ENCODE measurements around the gene RAB40B.

Gene RAB40B

DNA sequence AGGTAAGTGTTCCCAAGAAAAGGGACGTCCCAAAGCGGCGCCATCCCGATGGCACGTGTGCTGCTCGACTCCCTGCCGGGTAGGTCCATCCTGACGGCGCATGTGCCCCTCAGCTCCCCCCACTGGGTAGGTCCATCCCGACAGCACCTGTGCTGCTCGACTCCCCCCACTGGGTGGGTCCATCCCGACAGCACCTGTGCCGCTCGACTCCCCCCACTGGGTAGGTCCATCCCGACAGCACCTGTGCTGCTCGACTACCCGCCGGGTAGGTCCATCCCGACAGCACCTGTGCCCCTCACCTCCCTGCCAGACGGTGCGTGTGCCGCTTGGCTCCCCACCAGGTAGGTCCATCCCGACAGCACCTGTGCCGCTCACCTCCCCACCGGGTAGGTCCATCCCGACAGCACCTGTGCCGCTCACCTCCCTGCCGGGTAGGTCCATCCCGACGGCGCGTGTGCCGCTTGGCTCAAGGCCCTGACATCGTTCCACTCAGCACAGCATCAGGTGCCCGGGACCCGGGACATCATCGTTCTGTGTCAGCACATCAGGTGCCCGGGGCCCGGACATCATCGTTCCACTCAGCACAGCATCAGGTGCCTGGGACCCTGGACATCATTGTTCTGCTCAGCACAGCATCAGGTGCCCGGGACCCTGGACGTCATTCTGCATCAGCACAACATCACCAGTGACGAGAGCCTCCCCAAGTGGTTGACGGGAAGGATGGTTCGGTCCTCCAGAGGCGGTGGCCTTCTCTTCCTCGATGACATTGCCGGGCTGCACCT lies 31.2 kb upstream of the RAB40B start:
- H3K4me1 ChIP-seq (ENCODE audit: control insufficient read depth, insufficient read depth, low read length), result no peaks in the 10 kb centered on the region
- H3K27me3 ChIP-seq (ENCODE audit: control insufficient read depth, insufficient read depth, low read length), result no peaks in the 10 kb centered on the region
- H3K4me3 ChIP-seq (ENCODE audit: low read length), result no peak overlapping the region
- no peak overlapping the region for H3K9ac ChIP-seq (ENCODE audit: low read length)
- peaks cover 11% of the 10 kb centered on the region for H3K36me3 ChIP-seq (ENCODE audit: control insufficient read depth, insufficient read depth, low read length)
- no peak overlapping the region for H3K27ac ChIP-seq (ENCODE audit: low read depth, low read length)

DNA sequence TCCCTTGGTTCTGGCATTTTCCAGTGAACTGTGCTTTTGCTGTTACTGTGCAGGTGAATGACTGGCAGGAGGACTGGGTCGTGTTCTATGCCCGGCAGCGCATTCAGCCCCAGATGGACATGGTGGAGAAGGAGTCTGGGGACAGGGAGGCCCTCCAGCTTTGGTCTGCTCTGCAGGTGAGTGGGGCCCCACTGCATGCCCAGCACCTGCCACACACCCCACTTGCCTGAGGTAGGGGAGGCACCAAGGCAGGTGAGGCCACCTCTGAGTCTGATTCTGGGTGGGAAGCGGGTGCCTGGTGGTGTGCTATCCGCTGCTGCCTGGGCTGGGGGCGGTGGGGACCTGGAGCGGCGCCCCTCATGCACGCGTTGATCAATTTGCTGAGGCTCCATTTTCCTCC lies 27.9 kb upstream of the RAB40B start:
- Histone ChIP-seq H3K27me3 (ENCODE audit: control insufficient read depth, insufficient read depth, low read length) (no peaks in the 10 kb centered on the region), H3K4me1 (ENCODE audit: control insufficient read depth, insufficient read depth, low read length) (no peaks in the 10 kb centered on the region), H3K9ac (ENCODE audit: low read length) (no peak overlapping the region), H3K36me3 (ENCODE audit: control insufficient read depth, insufficient read depth, low read length) (peaks cover 14% of the 10 kb centered on the region), H3K4me3 (ENCODE audit: low read length) (no peak overlapping the region), H3K27ac (ENCODE audit: low read depth, low read length) (no peak overlapping the region)

DNA sequence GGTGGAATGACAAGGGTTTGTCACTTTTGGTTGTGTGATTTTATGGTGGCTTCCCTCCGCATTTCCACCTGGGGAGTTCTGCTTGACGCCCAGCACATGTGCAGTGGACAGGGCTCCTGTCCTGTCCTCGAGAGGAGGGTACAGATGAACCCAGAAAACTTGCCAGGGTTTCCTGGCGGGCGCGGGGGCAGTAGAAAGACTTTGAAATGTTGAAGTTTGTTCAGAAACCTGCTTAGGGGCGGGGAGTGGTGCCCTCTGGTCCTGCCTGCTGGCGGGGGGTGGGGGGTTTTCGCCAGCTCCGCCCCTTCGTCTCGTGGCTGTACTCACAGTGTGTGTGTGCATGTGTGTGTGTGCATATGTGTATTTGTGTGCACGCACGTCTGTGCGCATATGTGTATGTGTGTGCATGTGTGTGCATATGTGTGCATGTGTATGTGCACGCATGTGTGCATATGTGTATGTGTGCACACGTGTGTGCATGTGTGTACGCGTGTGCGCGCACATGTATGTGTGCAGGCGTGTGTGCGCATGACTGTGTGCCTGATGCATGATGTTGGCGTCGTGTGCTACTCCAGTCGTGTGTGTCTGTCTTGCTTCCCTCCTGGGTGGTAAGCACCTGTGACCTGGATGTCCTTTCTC lies 24.8 kb upstream of the RAB40B start:
- Histone ChIP-seq H3K27me3 (ENCODE audit: control insufficient read depth, insufficient read depth, low read length) (no peaks in the 10 kb centered on the region), H3K36me3 (ENCODE audit: control insufficient read depth, insufficient read depth, low read length) (peaks cover 23% of the 10 kb centered on the region), H3K27ac (ENCODE audit: low read depth, low read length) (no peak overlapping the region), H3K4me1 (ENCODE audit: control insufficient read depth, insufficient read depth, low read length) (no peaks in the 10 kb centered on the region), H3K4me3 (ENCODE audit: low read length) (no peak overlapping the region), H3K9ac (ENCODE audit: low read length) (no peak overlapping the region)

DNA sequence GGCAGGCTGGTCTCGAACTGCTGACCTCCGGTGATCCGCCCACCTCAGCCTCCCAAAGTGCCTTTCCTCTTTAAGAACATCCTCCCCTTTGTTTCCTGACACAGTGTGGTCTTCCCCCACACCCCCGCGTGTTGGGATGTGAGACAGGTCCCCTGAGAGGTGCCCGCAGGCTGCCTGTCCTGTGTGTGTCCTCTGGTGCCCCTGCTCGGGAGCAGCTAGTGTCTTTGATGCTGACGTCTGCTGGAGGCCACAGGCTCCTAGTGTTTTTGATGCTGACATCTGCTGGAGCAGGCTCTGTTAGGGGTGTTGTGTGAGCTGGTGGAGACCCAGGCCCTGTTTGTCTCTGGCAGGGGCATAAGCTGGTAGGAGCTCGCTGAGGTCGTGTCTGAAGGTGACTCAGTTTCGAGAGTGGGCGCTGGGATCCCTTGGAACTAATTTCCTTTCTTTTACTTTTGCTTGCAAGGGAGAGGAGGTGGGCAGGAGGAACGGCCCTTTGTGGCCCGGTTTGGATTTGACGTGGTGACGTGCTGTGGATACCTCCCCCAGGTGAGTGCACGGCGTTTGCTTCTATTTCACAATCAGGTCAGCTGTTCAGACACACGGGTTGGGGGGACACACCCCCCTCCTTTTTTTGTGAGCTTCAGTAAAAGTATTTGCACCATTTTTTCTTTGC lies 24.0 kb upstream of the RAB40B start:
- H3K27me3 ChIP-seq (ENCODE audit: control insufficient read depth, insufficient read depth, low read length), result no peaks in the 10 kb centered on the region
- no peak overlapping the region for H3K27ac ChIP-seq (ENCODE audit: low read depth, low read length)
- H3K4me1 ChIP-seq (ENCODE audit: control insufficient read depth, insufficient read depth, low read length), result peaks cover 6% of the 10 kb centered on the region
- no peak overlapping the region for H3K4me3 ChIP-seq (ENCODE audit: low read length)
- no peak overlapping the region for H3K9ac ChIP-seq (ENCODE audit: low read length)
- peaks cover 24% of the 10 kb centered on the region for H3K36me3 ChIP-seq (ENCODE audit: control insufficient read depth, insufficient read depth, low read length)

DNA sequence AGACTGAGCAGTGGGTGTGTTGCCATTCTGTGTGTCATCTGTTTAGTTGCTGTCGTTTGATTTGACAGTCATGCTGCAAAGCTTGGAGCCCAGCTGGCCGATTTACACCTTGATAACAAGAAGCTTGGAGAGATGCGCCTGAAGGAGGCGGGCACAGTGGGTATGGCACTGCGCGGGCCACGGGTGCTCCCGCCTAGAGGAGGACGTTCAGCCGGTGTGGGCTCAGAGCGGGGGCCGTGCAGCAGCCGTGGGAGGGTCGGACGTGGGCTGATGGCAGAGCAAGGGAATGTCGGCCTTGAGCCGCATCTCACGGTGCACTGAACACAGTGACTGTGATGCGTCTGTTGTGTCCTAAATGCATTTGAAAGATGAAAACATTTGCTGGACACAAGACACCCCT lies 21.7 kb upstream of the RAB40B start:
- peaks cover 13% of the 10 kb centered on the region for H3K36me3 ChIP-seq (ENCODE audit: control insufficient read depth, insufficient read depth, low read length)
- no peak overlapping the region for H3K4me3 ChIP-seq (ENCODE audit: low read length)
- no peaks in the 10 kb centered on the region for H3K27me3 ChIP-seq (ENCODE audit: control insufficient read depth, insufficient read depth, low read length)
- no peak overlapping the region for H3K27ac ChIP-seq (ENCODE audit: low read depth, low read length)
- no peak overlapping the region for H3K9ac ChIP-seq (ENCODE audit: low read length)
- H3K4me1 ChIP-seq (ENCODE audit: control insufficient read depth, insufficient read depth, low read length), result peaks cover 6% of the 10 kb centered on the region

DNA sequence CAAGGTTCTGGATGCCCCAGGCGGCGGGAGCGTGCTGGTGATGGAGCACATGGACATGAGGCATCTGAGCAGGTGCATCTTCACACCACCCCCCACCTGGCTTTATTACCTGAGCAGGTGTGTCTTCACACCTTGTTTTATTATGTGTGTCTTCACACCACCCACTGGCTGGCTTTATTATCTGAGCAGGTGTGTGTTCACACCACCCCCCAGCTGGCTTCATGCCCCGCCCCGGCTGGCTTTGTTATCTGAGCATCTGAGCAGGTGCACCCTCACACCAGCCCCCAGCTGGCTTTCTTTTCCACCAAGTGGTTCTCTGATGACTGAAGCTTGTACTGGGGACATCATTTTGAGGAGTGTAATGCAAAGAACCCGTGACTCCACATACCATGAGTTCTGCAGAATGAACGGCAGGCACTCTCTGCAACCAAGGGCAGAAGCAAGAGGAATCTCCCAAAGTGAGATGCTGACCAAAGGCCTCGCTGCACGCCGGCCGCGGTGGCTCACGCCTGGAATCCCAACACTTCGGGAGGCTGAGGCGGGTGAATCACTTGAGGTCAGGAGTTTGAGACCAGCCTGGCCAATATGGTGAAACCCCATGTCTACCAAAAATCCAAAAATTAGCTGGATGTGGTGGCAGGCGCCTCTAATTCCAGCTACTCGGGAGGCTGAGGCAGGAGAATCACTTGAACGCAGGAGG lies 20.6 kb upstream of the RAB40B start:
- no peak overlapping the region for H3K9ac ChIP-seq (ENCODE audit: low read length)
- peaks cover 6% of the 10 kb centered on the region for H3K4me1 ChIP-seq (ENCODE audit: control insufficient read depth, insufficient read depth, low read length)
- H3K27ac ChIP-seq (ENCODE audit: low read depth, low read length), result no peak overlapping the region
- peaks cover 13% of the 10 kb centered on the region for H3K36me3 ChIP-seq (ENCODE audit: control insufficient read depth, insufficient read depth, low read length)
- H3K27me3 ChIP-seq (ENCODE audit: control insufficient read depth, insufficient read depth, low read length), result no peaks in the 10 kb centered on the region
- H3K4me3 ChIP-seq (ENCODE audit: low read length), result no peak overlapping the region

DNA sequence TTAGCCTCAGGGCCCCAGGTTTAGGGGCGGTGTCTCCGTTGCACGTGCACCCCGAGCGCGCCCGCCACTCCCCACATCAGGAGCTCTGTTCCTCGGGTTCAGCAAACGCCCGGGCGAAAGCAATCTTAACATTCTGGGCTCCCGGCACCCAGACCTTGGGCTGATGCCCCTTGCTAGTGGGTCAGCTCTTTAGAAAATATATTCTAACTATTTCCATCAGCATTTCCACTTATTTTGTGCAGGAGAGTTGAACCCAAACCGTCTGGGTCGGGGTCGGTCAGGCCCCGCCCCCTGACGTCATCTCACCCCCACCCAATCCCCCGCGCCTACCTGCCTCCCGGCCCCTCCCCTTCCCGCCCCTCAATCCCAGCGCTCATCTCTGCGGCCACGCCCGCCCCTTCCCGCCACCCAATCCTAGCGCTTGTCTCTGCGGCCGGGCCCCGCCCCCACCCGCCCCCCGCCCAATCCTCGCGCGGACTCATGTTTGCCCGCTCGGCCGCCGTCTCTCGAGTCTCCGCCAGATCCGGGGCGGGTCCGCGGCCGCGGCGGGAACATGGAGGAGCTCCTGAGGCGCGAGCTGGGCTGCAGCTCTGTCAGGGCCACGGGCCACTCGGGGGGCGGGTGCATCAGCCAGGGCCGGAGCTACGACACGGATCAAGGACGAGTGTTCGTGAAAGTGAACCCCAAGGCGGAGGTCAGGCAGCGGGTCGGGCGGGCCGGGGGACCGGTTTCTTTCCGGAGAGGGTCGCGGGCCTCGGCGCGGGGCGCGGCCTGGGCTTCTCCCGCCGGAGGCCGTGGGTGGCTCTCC lies 17.9 kb upstream of the RAB40B start, which contains the start of gene FN3KRP:
FN3KRP (plus strand) TSS at position 504 of the 808 bp plus-strand sequence; CDS start at position 554, 50 bp downstream.
- Histone ChIP-seq H3K36me3 (ENCODE audit: control insufficient read depth, insufficient read depth, low read length) (peaks cover 9% of the 10 kb centered on the region), H3K4me1 (ENCODE audit: control insufficient read depth, insufficient read depth, low read length) (peaks cover 6% of the 10 kb centered on the region), H3K9ac (ENCODE audit: low read length) (peak within 1 kb of the TSS; percentile 74), H3K4me3 (ENCODE audit: low read length) (peak within 1 kb of the TSS; percentile 77), H3K27me3 (ENCODE audit: control insufficient read depth, insufficient read depth, low read length) (no peaks in the 10 kb centered on the region), H3K27ac (ENCODE audit: low read depth, low read length) (peak within 1 kb of the TSS; percentile 51)

DNA sequence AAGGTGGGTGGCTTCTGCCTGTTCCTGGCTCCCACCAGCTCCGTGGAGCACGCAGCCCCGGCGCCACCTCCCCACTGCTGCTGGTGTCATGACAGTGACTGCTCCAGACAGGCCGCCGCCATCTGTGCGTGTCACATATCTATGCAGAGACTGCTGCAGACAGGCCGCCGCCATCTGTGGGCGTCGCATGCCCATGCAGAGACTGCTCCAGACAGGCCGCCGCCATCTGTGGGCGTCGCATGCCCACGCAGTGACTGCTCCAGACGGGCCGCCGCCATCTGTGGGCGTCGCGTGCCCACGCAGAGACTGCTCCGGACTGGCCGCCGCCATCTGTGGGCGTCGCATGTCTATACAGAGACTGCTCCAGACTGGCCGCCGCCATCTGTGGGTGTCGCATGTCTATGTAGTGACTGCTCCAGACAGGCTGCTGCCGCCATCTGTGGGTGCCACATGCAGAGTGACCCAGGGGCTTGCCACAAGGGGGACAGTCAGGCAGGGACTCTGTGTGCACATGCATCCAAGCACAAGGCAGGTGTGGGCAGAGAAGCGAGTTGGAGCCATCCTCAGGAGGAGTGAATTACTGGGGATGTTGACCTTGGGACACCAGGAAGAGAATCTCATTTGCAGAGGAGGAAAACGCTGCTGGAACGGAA lies 14.7 kb upstream of the RAB40B start:
- Histone ChIP-seq H3K9ac (ENCODE audit: low read length) (no peak overlapping the region), H3K36me3 (ENCODE audit: control insufficient read depth, insufficient read depth, low read length) (no peaks in the 10 kb centered on the region), H3K4me1 (ENCODE audit: control insufficient read depth, insufficient read depth, low read length) (peaks cover 6% of the 10 kb centered on the region), H3K27me3 (ENCODE audit: control insufficient read depth, insufficient read depth, low read length) (no peaks in the 10 kb centered on the region), H3K4me3 (ENCODE audit: low read length) (no peak overlapping the region), H3K27ac (ENCODE audit: low read depth, low read length) (no peak overlapping the region)

DNA sequence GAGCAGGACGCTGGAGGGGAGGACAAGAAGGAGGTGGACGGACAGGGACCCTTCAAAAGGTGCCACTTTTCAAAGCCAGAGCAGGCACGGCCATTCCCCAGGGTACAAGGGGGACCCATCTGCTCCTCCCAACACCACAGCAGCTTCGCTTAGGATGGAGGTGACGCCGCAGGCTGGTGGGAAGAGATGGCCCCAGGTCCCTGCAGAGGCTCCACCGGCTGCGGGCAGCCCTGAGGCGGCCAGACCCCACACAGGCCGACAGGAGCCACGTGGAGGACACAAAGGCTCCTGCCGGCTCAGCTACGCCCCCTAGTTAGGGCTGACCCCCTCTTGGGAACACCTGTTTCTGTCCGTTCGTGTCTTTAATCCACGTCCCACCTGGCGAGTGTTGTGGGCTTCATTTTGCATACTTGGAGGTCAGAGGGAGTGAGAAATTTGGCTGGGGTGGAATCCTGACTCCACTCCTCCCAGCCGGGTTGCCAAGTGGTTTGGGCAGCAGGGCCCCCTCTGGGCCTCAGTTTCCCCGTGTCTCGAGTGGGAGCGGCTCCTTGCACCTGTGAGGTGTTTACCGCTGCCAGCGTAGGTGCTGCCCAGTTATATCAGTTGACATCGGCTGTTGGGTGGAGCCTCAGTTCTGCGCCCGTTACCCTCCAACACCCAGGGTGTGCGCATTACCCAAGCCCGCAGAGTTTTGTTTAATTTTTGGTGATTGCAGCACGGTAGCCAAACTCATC lies 12.2 kb upstream of the RAB40B start:
- peaks cover 2% of the 10 kb centered on the region for H3K4me1 ChIP-seq (ENCODE audit: control insufficient read depth, insufficient read depth, low read length)
- no peak overlapping the region for H3K9ac ChIP-seq (ENCODE audit: low read length)
- H3K36me3 ChIP-seq (ENCODE audit: control insufficient read depth, insufficient read depth, low read length), result no peaks in the 10 kb centered on the region
- no peak overlapping the region for H3K4me3 ChIP-seq (ENCODE audit: low read length)
- H3K27me3 ChIP-seq (ENCODE audit: control insufficient read depth, insufficient read depth, low read length), result no peaks in the 10 kb centered on the region
- H3K27ac ChIP-seq (ENCODE audit: low read depth, low read length), result no peak overlapping the region

DNA sequence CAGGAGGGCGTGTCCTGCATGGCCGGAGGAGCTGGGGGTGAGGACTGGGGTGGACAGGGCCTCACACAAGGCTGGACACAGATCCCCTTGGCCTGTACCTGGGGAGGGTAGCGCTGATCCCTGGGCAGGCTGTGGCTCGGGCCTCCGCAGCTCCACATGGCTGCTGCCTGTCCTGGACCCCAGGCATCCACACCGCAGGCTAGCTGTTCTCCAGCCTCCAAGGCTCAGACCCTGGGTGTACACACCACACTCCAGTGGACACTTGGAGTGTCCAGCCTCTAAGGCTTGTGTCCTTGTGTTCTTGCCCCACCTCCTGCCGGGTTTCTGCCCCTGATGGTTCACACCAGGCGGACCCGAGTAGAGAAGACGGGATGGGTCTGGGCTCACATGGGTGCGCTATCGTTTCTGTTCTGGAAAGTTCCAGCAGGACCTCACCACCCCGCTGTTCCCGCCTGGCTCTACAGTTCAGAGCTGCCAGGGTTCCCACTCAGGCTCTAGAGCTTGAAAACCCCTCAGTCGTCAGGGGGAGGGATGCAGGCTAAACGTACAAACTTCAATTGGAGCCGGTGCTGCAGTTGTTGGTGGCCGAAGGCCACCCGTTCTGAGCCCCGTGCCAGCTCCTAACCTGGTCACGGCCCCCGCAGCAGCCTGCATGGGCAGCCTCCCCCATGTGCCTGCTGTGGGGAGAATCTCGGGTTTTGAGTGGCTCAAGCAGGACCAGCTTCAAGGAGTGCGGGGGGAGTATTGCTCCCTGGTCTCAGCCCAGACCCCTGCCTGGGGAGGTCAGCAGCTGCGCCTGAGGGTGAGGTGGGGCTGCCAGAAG lies 11.4 kb upstream of the RAB40B start:
- H3K9ac ChIP-seq (ENCODE audit: low read length), result no peak overlapping the region
- H3K27ac ChIP-seq (ENCODE audit: low read depth, low read length), result no peak overlapping the region

More for the DNA sequence above, 11.4 kb upstream of the RAB40B start:
- Histone ChIP-seq H3K27me3 (ENCODE audit: control insufficient read depth, insufficient read depth, low read length) (no peaks in the 10 kb centered on the region), H3K4me1 (ENCODE audit: control insufficient read depth, insufficient read depth, low read length) (peaks cover 2% of the 10 kb centered on the region), H3K4me3 (ENCODE audit: low read length) (no peak overlapping the region), H3K36me3 (ENCODE audit: control insufficient read depth, insufficient read depth, low read length) (no peaks in the 10 kb centered on the region)
